GM19328 (cell line): ENCODE data around the gene NEK6.

ENCODE experiments used
- ATAC-seq: cut with Tn5 transposase; IDR thresholded peaks from one replicate; pipeline ENCODE4 v1.9.1; 2021; ENCODE audit warnings: mild to moderate bottlenecking, moderate library complexity; ENCODE audit not compliant: unreplicated experiment

Gene NEK6

GRCh38 chr9:124257844-124258606 is at the start of gene NEK6:
NEK6 (plus strand) TSS chr9:124257949; CDS start chr9:124301965, 44,016 bp downstream.
- ATAC-seq, result no peak

GRCh38 chr9:124208571-124208970 is 49.2 kb upstream of the NEK6 start:
- no peak for ATAC-seq

GRCh38 chr9:124209279-124209678 is 48.5 kb upstream of the NEK6 start:
- ATAC-seq, result no peak

- no peak for ATAC-seq
These were observed 48.0 kb upstream of the NEK6 start for GRCh38 chr9:124209774-124210173.

GRCh38 chr9:124210697-124211096 is 47.1 kb upstream of the NEK6 start:
- ATAC-seq, result no peak

- no peak for ATAC-seq
These were observed 45.2 kb upstream of the NEK6 start for GRCh38 chr9:124212381-124213050.

- no peak for ATAC-seq
These were observed 44.4 kb upstream of the NEK6 start for GRCh38 chr9:124213396-124213795.

- no peak for ATAC-seq
These were observed 43.6 kb upstream of the NEK6 start for GRCh38 chr9:124214116-124214515.

- no peak for ATAC-seq
These were observed 43.0 kb upstream of the NEK6 start for GRCh38 chr9:124214596-124215367.

GRCh38 chr9:124215368-124215910 is 42.3 kb upstream of the NEK6 start:
- no peak for ATAC-seq

GRCh38 chr9:124215956-124216355 is 41.8 kb upstream of the NEK6 start:
- ATAC-seq, result no peak

GRCh38 chr9:124216474-124217176 is 41.1 kb upstream of the NEK6 start:
- ATAC-seq, result no peak

- ATAC-seq, result no peak
These were observed 39.8 kb upstream of the NEK6 start for GRCh38 chr9:124217836-124218437.

- peak; percentile 40 for ATAC-seq
These were observed 39.2 kb upstream of the NEK6 start for GRCh38 chr9:124218438-124218982.

- ATAC-seq, result peak; percentile 8
These were observed 38.7 kb upstream of the NEK6 start for GRCh38 chr9:124218987-124219461.

- no peak for ATAC-seq
These were observed 36.8 kb upstream of the NEK6 start for GRCh38 chr9:124220946-124221451.

GRCh38 chr9:124221676-124222075 is 36.1 kb upstream of the NEK6 start:
- ATAC-seq, result no peak

- no peak for ATAC-seq
These were observed 35.6 kb upstream of the NEK6 start for GRCh38 chr9:124222109-124222508.

- no peak for ATAC-seq
These were observed 34.6 kb upstream of the NEK6 start for GRCh38 chr9:124222918-124223720.
